Spinal cord (tissue), 10 donors: ENCODE measurements around the gene TEX22. TPM values are rescaled to one million over a fixed set of nuclear protein-coding genes. Genes with fewer than 3 reads are reported as not detected.

ENCODE experiments used
- DNase-seq, 6 donors: peaks; one replicate each; pipeline versions ENCODE4 v3.0.0 to v3.0.0-alpha.2; 2013 to 2015; ENCODE audit warnings: low spot score in 6 of 6, low read depth in 4 of 6
- H3K27ac ChIP-seq: one replicate; pipeline ENCODE4 v1.5.1; 2013; ENCODE audit warnings: low read depth, low read length, control low read depth
- H3K27me3 ChIP-seq: one replicate; pipeline ENCODE4 v1.6.1; 2013; ENCODE audit warnings: low read length; ENCODE audit not compliant: control insufficient read depth, insufficient read depth
- H3K36me3 ChIP-seq: one replicate; pipeline ENCODE4 v1.6.1; 2013; ENCODE audit warnings: low read length; ENCODE audit not compliant: control insufficient read depth, insufficient read depth
- H3K4me1 ChIP-seq: one replicate; pipeline ENCODE4 v1.6.1; 2013; ENCODE audit warnings: low read length; ENCODE audit not compliant: control insufficient read depth, insufficient read depth
- H3K4me3 ChIP-seq: one replicate; pipeline ENCODE4 v1.5.1; 2013; ENCODE audit warnings: low read depth, low read length, control low read depth
- H3K9me3 ChIP-seq: one replicate; pipeline ENCODE4 v1.6.1; 2013; ENCODE audit warnings: low read length; ENCODE audit not compliant: control insufficient read depth, insufficient read depth
- WGBS: methylation state at CpG from one replicate; pipeline ENCODE4 v1.1.5; 2013; ENCODE audit warnings: missing lambda C conversion rate; ENCODE audit not compliant: insufficient coverage; 5-methylcytosine and 5-hydroxymethylcytosine counted together
- polyA plus RNA-seq, 2 donors: library from polyadenylated mRNA; unstranded; fragments of 120-200 nt; gene quantifications; one replicate each; pipeline ENCODE4 v1.2.1, GENCODE V29; 2013; ENCODE audit not compliant: insufficient read length in 2 of 2
- total RNA-seq, 2 donors: library from RNA; depleted of rRNA in 1 of 2; stranded (reverse); fragments of 120-200 nt in 1 of 2; fragments of >200 nt in 1 of 2; gene quantifications; one replicate each; pipeline versions ENCODE4 v1.2.3 to v1.2.4, GENCODE V29; 2013 to 2014
- donor health status: healthy.

The TEX22 gene
- total and polyA plus RNA-seq, 4 donors = 0.20 to 4.8 (median 1.9) TPM

- H3K36me3 ChIP-seq = peaks cover 54% of the 10 kb centered on the region
- H3K27ac ChIP-seq = no peak overlapping the region
- peaks cover 6% of the 10 kb centered on the region for H3K4me1 ChIP-seq
- no peaks in the 10 kb centered on the region for H3K9me3 ChIP-seq
- DNase-seq = no peak
- H3K4me3 ChIP-seq = no peak overlapping the region
- 98% methylated on average over 5 of the region's 12 CpGs for WGBS
- no peaks in the 10 kb centered on the region for H3K27me3 ChIP-seq
Observed at GRCh38 chr14:105365681-105366080, 32.7 kb upstream of the TEX22 start.

- peaks cover 11% of the 10 kb centered on the region for H3K4me1 ChIP-seq
- no peak for DNase-seq
- H3K27ac ChIP-seq = no peak overlapping the region
- no peak overlapping the region for H3K4me3 ChIP-seq
- WGBS = 99% methylated on average over 23 of the region's 23 CpGs
- H3K27me3 ChIP-seq = no peaks in the 10 kb centered on the region
- no peaks in the 10 kb centered on the region for H3K9me3 ChIP-seq
- H3K36me3 ChIP-seq = peaks cover 62% of the 10 kb centered on the region
Observed at GRCh38 chr14:105366386-105367074, 31.8 kb upstream of the TEX22 start.

GRCh38 chr14:105367116-105368031, 31.0 kb upstream of the TEX22 start:
- Histone ChIP-seq H3K27ac (no peak overlapping the region), H3K36me3 (peaks cover 69% of the 10 kb centered on the region), H3K9me3 (no peaks in the 10 kb centered on the region), H3K27me3 (no peaks in the 10 kb centered on the region), H3K4me1 (peaks cover 11% of the 10 kb centered on the region), H3K4me3 (no peak overlapping the region)
- no peak for DNase-seq
- WGBS = 95% methylated on average over 34 of the region's 34 CpGs

- WGBS = 94% methylated on average over 20 of the region's 20 CpGs
- Histone ChIP-seq H3K27ac (no peak overlapping the region), H3K4me3 (no peak overlapping the region), H3K27me3 (no peaks in the 10 kb centered on the region), H3K9me3 (no peaks in the 10 kb centered on the region), H3K36me3 (peaks cover 71% of the 10 kb centered on the region), H3K4me1 (peaks cover 11% of the 10 kb centered on the region)
- DNase-seq = no peak
Observed at GRCh38 chr14:105368032-105368417, 30.3 kb upstream of the TEX22 start.

- H3K9me3 ChIP-seq = no peaks in the 10 kb centered on the region
- no peak overlapping the region for H3K27ac ChIP-seq
- H3K27me3 ChIP-seq = no peaks in the 10 kb centered on the region
- H3K4me3 ChIP-seq = no peak overlapping the region
- H3K36me3 ChIP-seq = peaks cover 74% of the 10 kb centered on the region
- DNase-seq = no peak
- 95% methylated on average over 20 of the region's 20 CpGs for WGBS
- peaks cover 11% of the 10 kb centered on the region for H3K4me1 ChIP-seq
Observed at GRCh38 chr14:105368426-105368825, 29.9 kb upstream of the TEX22 start.

GRCh38 chr14:105368910-105369652, 29.3 kb upstream of the TEX22 start:
- H3K27ac ChIP-seq = no peak overlapping the region
- no peak for DNase-seq
- 90% methylated on average over 27 of the region's 29 CpGs for WGBS
- H3K36me3 ChIP-seq = peaks cover 78% of the 10 kb centered on the region
- no peaks in the 10 kb centered on the region for H3K9me3 ChIP-seq
- H3K4me1 ChIP-seq = peaks cover 11% of the 10 kb centered on the region
- no peak overlapping the region for H3K4me3 ChIP-seq
- no peaks in the 10 kb centered on the region for H3K27me3 ChIP-seq

- Histone ChIP-seq H3K27ac (no peak overlapping the region), H3K36me3 (peaks cover 82% of the 10 kb centered on the region)
- WGBS = 92% methylated on average over 28 of the region's 28 CpGs
Observed at GRCh38 chr14:105369653-105370040, 28.7 kb upstream of the TEX22 start.

GRCh38 chr14:105374389-105374788, 23.9 kb upstream of the TEX22 start:
- Histone ChIP-seq H3K27ac (no peak overlapping the region), H3K36me3 (peaks cover 73% of the 10 kb centered on the region), H3K9me3 (no peaks in the 10 kb centered on the region), H3K4me3 (no peak overlapping the region), H3K27me3 (no peaks in the 10 kb centered on the region), H3K4me1 (peaks cover 5% of the 10 kb centered on the region)
- WGBS = 97% methylated on average over 11 of the region's 11 CpGs
- DNase-seq = no peak

More at GRCh38 chr14:105369653-105370040, 28.7 kb upstream of the TEX22 start:
- Histone ChIP-seq H3K4me3 (no peak overlapping the region), H3K27me3 (no peaks in the 10 kb centered on the region), H3K9me3 (no peaks in the 10 kb centered on the region), H3K4me1 (peaks cover 9% of the 10 kb centered on the region)
- no peak for DNase-seq

GRCh38 chr14:105375635-105376057, 22.7 kb upstream of the TEX22 start:
- Histone ChIP-seq H3K9me3 (no peaks in the 10 kb centered on the region), H3K36me3 (peaks cover 78% of the 10 kb centered on the region), H3K27me3 (no peaks in the 10 kb centered on the region), H3K4me1 (peaks cover 5% of the 10 kb centered on the region), H3K4me3 (no peak overlapping the region), H3K27ac (no peak overlapping the region)
- DNase-seq = no peak
- WGBS = 86% methylated on average over 4 of the region's 4 CpGs
